Ovary (tissue), 9 donors: ENCODE measurements around the gene KCNK5. TPM values are rescaled to one million over a fixed set of nuclear protein-coding genes. Genes with fewer than 3 reads are reported as not detected.

Source experiments
- DNase-seq, 5 donors: peaks; one replicate each; pipeline ENCODE4 v3.0.0-alpha.2; 2019 to 2020
- H3K27ac ChIP-seq, 2 donors: fragments of 200-600 bp; one replicate each; pipeline versions ENCODE4 v1.5.1 to v1.8.0; 2019 to 2022
- H3K27me3 ChIP-seq: fragments of 200-600 bp; one replicate; pipeline ENCODE4 v1.8.0; 2022
- H3K36me3 ChIP-seq: fragments of 200-600 bp; sonication (generic); one replicate; pipeline ENCODE4 v1.5.1; 2019
- H3K4me1 ChIP-seq: one replicate; pipeline ENCODE4 v1.8.1; 2013; ENCODE audit warnings: mild to moderate bottlenecking, moderate library complexity; ENCODE audit not compliant: insufficient read depth
- H3K4me3 ChIP-seq: fragments of 200-600 bp; sonication (generic); one replicate; pipeline ENCODE4 v1.5.1; 2017
- H3K9me3 ChIP-seq, 2 donors: fragments of 200-600 bp in 1 of 2; sonication (generic) in 1 of 2; one replicate each; pipeline versions ENCODE4 v1.5.1 to v1.8.1; 2013 to 2019; ENCODE audit warnings: mild to moderate bottlenecking in 1 of 2, moderate library complexity in 1 of 2
- CTCF ChIP-seq, 3 donors: fragments of 450-650 bp in 2 of 3; fragments of 200-600 bp in 1 of 3; IDR thresholded peaks; one replicate each; pipeline versions ENCODE4 v1.5.1 to v1.8.0; 2016 to 2022; ENCODE audit warnings: antibody characterized with exemption in 3 of 3, mild to moderate bottlenecking in 1 of 3
- EP300 ChIP-seq: sonication (generic); formaldehyde crosslinking; IDR thresholded peaks from one replicate; pipeline ENCODE4 v1.6.1; 2017; ENCODE audit warnings: antibody characterized with exemption
- POLR2A ChIP-seq: fragments of 450-650 bp; IDR thresholded peaks from one replicate; pipeline ENCODE4 v1.6.1; 2017; ENCODE audit warnings: antibody characterized with exemption, mild to moderate bottlenecking, moderate library complexity
- WGBS, 3 donors: extraction: QIAGEN DNeasy Blood & Tissue Kit in 1 of 3; methylation state at CpG; one replicate each; pipeline versions ENCODE4 v1.1.5 to v1.1.7; 2013 to 2017; 5-methylcytosine and 5-hydroxymethylcytosine counted together
- intact Hi-C, 4 donors: fragments of 100-400 bp; cut with DNase I; formaldehyde crosslinking; loops; one replicate each; pipeline versions ENCODE4 v1.11.0 to v1.15.1; 2022 to 2023
- polyA plus RNA-seq, 2 donors: library from polyadenylated mRNA; stranded (reverse); fragments of 200-250 nt in 1 of 2; fragments of 350-450 nt in 1 of 2; fragmentation: Illumina TruSeq in 1 of 2; extraction: RNeasy Lipid Tissue Mini Kit (QIAGEN cat#74804) in 1 of 2; gene quantifications; one replicate each; pipeline ENCODE4 v1.2.3, GENCODE V29; 2013 to 2014
- total RNA-seq, 7 donors: library from RNA; depleted of rRNA in 2 of 7; stranded (reverse); fragments of >200 nt in 2 of 7; fragmentation: NEBNext Ultra II Directional in 3 of 7; extraction: Animal tissue kit (Norgen Biotek cat#: 25700) in 3 of 7; gene quantifications; one replicate each; pipeline versions ENCODE4 v1.1.0 to v1.2.4, GENCODE V29; 2016 to 2023
- donor health status: DM: no; HTN: no; CAD: no; lungs with moderate emphysema.
- donor health status: DM: no; HTN: no; CAD: no.
- donor health status: Bipolar disorder and iron deficiency.
- donor health status: DM: yes; HTN: yes; CAD: no.
- donor health status: DM: no; HTN: no; CAD: no.
- donor health status: DM: yes; HTN: yes; CAD: no.

KCNK5 gene
- total and polyA plus RNA-seq, 9 donors: 1.9 to 15.2 (median 7.9) TPM

DNA sequence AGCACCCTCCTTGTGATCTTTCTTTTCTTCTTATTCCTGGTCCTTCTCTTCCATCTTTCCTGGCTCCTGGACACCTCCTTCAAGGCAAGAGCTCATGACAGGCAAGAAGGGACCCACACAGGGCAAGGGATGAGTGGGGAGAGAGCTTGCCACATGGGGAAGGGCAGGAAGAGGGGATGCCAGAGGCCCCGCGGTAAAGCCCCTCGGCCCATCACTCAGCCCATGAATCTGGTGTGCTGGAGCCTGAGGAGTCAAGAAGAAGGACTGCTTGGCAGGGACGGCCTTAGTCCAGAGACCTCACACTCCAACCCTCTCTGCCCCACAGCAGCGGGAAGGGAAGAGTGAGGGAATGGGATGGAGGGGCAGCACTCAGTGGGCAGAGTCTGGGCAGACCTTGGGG lies 62.0 kb downstream of the KCNK5 start:
- TF ChIP-seq POLR2A (no peak), CTCF (IDR thresholded peaks at IDR 0.05) (no peak), EP300 (no peak)
- H3K36me3 ChIP-seq: no peaks in the 10 kb centered on the region
- no peak overlapping the region for H3K27ac ChIP-seq
- H3K27me3 ChIP-seq: no peaks in the 10 kb centered on the region
- no peak overlapping the region for H3K4me3 ChIP-seq
- H3K4me1 ChIP-seq: no peaks in the 10 kb centered on the region
- intact Hi-C loops: loop anchor here in 3 of 4 donors (2.0 to 5.0 kb wide), 3 partner anchors 135 to 140 kb away; no protein-coding TSS in a partner anchor
- DNase-seq: no peak
- no peaks in the 10 kb centered on the region for H3K9me3 ChIP-seq
- WGBS, 3 donors: 85 to 88% (median 87%) methylated on average over 5 of the region's 5 CpGs

DNA sequence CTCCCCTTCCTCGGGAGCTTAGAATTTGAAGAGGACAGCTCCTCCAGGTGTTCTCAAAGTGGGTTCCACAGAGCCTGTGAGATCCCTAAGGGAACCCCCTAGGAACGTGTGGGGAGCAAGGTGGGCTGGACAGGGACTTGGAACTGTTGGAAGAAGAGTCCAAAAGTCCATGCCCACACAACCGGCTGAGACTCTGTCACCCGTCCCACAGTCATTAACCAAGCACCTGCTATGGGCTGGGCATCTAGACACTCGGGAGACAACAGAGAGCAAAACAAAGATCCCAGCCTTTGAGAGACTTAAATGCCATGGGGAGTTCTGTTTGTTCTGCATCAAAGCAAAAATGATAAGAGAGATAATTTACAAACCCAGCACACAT lies 62.4 kb downstream of the KCNK5 start:
- H3K27me3 ChIP-seq: no peaks in the 10 kb centered on the region
- no peak for TF ChIP-seq EP300
- no peak for TF ChIP-seq POLR2A
- TF ChIP-seq CTCF (IDR thresholded peaks at IDR 0.05): no peak

DNA sequence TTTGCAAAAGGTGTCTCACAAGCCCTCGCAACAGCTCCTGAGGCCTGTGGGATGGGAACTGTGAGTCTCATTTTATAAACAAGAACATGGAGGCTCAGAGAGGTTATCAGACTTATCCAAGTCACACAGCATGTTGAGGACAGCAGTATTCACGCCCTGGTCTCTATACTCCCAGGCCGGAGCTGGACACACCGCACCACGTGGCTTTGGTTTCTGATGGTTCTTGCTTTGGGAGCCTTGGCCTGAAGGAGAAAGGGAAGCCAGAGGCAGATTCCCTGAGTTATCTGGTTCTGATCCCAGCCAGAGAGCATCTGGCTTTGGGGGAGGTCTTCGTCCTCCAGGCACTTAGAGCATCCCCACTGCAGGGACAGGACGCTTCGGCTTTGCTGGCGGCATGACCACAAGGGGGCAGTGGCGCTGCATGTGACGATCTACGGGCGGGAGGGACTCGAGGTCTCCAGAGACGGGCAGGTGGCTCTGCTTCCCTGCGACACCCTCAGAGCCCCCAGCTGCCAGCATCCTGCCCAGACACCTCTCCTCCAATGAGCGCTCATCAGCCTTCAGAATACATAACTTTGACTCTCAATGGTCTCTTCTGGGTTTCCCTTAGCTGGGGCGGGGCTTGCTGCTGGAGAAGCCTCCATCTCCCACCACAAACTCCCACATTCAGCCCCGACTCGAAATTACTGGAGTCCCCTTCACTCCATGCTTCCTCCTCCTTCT lies 62.9 kb downstream of the KCNK5 start:
- H3K27ac ChIP-seq: no peak overlapping the region
- intact Hi-C loops: loop anchor here in 3 of 4 donors (2.0 to 5.0 kb wide), 3 partner anchors 136 to 141 kb away; no protein-coding TSS in a partner anchor
- H3K36me3 ChIP-seq: no peaks in the 10 kb centered on the region
- no peaks in the 10 kb centered on the region for H3K27me3 ChIP-seq
- H3K4me1 ChIP-seq: no peaks in the 10 kb centered on the region
- H3K4me3 ChIP-seq: no peak overlapping the region
- TF ChIP-seq POLR2A (no peak), CTCF (IDR thresholded peaks at IDR 0.05) (peak; percentile 59 to 90 (median 77))
- peak; percentile 68 to 86 (median 81) for DNase-seq
- whole genome bisulfite sequencing, 3 donors: 24 to 26% (median 26%) methylated on average over 20 of the region's 20 CpGs
- no peaks in the 10 kb centered on the region for H3K9me3 ChIP-seq

More for the DNA sequence above, 62.4 kb downstream of the KCNK5 start:
- Histone ChIP-seq H3K4me1 (no peaks in the 10 kb centered on the region), H3K27ac (no peak overlapping the region), H3K9me3 (no peaks in the 10 kb centered on the region), H3K36me3 (no peaks in the 10 kb centered on the region), H3K4me3 (no peak overlapping the region)
- DNase-seq: no peak
- 65 to 71% (median 67%) methylated on average over 5 of the region's 5 CpGs for WGBS, 3 donors
- intact Hi-C loops: loop anchor here in 3 of 4 donors (2.0 to 5.0 kb wide), 3 partner anchors 136 to 140 kb away; no protein-coding TSS in a partner anchor

DNA sequence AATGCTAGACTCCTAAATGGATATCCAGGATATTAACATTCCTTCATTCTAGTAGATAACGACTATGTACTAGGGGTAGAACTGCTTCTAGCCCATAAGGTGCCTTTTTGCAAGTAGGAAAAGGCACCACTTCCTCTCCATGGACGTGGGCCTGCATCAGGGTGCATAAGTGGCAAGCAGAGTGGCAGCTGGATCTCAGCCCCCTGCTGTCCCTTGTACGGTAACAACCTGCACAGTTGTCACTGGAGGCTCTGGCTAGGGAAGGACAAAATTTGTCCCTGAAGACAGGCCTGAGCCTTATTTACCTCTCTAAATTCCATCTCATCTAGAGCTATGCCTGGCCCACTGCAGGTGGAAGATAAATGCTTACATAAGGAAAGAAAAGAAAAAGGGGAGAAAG lies 71.8 kb downstream of the KCNK5 start:
- Histone ChIP-seq H3K9me3 (no peaks in the 10 kb centered on the region), H3K4me3 (no peak overlapping the region)

More for the DNA sequence above, 71.8 kb downstream of the KCNK5 start:
- Histone ChIP-seq H3K4me1 (no peaks in the 10 kb centered on the region), H3K27me3 (no peaks in the 10 kb centered on the region), H3K27ac (no peak overlapping the region), H3K36me3 (no peaks in the 10 kb centered on the region)
- intact Hi-C loops: no loop called here
- 58 to 73% (median 72%) methylated on average over 3 of the region's 3 CpGs for WGBS, 3 donors
- DNase-seq: no peak
- TF ChIP-seq CTCF (IDR thresholded peaks at IDR 0.05) (no peak), POLR2A (no peak), EP300 (no peak)
